ENCODE data around the gene CDH23.

CDH23 gene

GRCh38 chr10:71713135-71714030 lies 316.7 kb downstream of the CDH23 start:
- peak; percentile 22 for DNase-seq

DNA sequence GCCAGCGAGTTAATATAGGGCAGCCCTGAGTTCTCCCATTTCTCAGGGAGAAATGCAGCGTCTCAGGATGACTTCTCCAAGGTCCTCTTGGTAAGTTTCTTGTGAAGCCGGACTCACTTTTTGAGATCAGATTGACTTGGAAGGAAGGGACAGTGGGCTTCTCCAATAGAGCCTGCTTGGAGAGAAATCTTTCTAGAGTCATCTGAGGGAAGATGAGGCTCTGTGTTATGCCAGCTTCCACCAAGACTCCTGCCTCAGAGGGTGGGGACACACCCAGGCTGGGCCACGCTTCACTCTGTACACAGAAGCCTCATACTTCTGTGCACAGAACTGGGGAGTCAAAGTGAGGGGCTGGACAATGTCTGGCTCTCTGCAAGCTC lies 317.3 kb downstream of the CDH23 start:
- no peak for DNase-seq

- no peak for DNase-seq
These were observed 317.9 kb downstream of the CDH23 start for GRCh38 chr10:71714592-71714991.

DNA sequence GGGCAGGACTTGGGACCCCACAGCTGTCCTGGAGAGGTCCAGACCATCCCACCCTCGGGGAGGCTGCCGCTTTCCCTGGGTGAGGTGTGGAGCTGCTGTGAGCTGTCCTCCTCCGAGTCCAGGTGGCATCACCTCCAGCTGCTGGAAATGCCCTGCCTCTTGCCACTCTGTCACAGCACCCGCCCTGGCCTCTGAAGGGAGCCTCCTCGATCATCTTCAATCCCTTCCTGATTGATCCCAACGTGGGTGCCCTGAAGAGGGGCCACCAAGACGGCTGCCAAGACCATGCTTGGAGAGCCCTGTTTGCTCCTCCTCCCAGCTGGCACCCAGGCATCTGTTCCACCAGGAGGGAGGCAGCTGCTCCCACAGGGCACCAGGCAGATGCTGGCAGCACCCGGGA lies 318.3 kb downstream of the CDH23 start:
- no peak for DNase-seq

GRCh38 chr10:71715860-71716259 lies 319.1 kb downstream of the CDH23 start:
- DNase-seq, result no peak

GRCh38 chr10:71716426-71716825 lies 319.7 kb downstream of the CDH23 start:
- DNase-seq, result no peak

DNA sequence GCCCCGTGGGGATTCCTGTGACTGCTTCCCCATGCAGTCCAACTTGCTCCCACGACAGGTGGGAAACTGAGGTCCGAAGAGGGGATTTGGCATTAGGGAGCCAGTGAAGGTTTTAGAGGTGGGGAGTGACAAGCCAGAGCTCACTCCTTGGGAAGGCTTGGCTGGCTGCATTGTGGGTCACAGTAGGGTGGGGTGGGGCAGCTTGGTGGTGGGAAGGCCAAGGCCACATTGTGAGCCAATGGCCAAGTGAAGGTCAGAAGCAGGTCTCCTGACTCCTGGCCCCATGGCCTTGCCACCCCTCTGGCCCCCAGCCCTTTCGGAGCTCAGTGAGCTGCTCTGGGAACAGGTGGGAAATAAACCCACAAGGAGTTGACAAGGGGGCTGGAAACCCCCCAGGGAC lies 320.3 kb downstream of the CDH23 start:
- no peak for DNase-seq

DNA sequence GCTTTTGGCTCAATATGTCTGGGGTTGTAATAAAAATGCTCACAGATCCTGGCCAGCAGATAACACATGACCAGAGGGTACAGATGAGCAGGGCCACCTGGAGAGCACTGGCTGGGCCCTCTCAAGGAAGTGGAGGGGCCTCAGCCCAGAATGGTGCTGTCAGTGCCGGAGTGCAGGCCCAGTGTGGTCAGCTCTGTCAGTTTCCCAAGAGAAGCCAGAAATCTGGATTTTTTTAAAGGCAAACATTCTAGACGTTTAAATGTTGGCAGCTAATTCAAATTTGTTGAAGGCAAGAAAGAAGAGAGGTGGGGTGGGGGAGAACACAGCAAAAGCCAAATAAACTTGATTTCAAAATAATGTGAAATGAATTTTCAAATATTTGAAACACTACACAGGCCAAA lies 320.8 kb downstream of the CDH23 start:
- no peak for DNase-seq

- no peak for DNase-seq
These were observed 321.5 kb downstream of the CDH23 start for GRCh38 chr10:71718165-71718698.

DNA sequence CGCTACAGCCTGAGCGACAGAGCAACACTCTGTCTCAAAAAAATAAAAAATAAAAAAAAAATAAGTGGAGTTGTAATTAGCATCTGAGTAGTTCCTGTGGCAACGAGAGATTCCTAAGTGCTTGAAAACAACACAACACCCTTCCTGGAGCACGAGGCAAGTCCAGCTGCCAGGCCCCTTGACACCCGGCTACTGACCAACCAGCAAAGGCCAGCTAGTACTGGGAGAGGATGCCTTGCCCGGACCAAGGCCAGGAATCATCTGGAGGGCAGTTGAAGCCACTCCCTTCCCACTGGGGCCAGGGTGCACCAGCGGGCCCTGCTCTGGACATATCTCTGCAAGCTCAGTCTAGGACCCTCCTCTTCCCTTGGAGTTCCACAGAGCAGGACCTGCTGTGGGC lies 322.3 kb downstream of the CDH23 start:
- DNase-seq, result no peak

DNA sequence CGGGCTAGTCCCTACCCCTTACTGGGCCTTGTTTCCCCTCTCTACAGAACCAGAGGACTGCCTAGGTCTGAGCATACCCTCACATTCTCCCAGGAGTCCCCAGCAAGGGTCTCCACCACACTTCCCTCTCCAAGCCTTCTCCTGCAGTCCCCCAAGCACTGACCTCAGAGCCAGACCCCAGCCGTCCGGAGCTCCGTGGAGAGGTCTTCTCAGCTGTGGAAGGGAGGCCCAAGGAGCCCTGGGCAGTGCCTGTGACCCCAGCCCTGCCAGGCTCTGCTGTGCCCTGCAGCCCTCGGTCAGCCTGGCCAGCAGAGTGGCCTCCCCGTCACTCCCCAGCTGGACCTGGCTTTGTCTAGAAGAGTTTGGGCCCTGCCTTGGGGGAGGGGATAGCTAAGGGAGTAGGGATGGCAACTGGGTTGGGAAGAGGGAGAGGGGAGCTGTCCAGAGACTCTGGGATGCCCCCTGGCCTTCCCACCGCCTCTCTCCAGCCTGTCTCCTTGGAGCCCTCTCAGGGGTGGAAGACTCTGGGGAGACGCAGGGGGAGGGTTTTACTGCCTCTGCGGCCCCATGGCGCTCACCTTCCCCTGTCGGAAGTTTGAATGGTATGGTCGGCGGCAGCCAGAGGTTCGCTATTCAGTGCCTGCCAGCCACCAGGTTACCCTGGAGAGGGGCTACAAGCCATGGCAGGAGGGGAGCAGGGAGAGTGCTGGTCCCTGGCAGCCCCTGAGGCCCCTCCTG lies 322.9 kb downstream of the CDH23 start, which contains the start of gene C10orf105:
TSS of gene C10orf105 (minus strand) at position 315 of the 738 bp plus-strand sequence. CDS start 3,441 bp downstream, outside the sequence.
- no peak for DNase-seq

GRCh38 chr10:71720288-71720687 lies 323.6 kb downstream of the CDH23 start:
- no peak for DNase-seq

DNA sequence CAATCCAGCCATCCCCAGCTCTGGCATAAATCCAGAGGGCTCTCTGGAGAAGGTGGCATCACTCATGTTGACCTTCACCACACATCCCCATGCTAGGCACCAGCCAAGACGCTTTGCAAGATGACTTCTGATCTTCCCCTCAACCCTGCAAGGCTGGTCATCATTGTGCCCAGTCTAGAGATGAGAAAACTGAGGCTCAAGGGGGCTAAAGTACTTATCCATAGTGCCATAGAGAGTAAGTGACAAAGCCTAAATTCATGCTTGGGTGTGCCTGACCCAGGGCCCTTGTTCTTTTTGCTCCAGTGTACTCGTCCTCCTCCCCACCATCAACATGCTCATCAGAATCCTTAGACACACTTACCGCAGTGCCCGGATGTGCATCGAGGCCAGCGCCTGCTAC lies 324.6 kb downstream of the CDH23 start:
- DNase-seq, result no peak

DNA sequence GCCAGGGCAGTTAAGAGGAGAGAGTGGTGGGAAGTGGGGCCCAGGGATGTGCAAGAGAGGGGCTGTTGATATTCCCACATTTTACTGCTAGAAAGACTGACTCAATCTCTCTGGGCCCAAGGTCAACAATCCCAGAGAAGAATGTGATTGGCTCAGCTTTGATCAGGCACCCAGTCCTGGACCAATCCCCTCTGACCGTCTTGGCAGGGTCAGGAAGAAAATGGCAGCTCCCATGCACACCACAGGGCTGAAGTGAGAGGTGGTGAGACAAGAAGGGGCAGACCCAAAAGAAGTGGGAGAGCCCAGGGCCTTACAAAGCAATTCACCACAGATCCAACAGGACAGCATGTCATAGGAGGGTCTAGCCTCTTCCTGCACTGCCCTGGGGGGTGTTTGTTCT lies 326.1 kb downstream of the CDH23 start:
- no peak for DNase-seq

- DNase-seq, result no peak
These were observed 326.6 kb downstream of the CDH23 start for GRCh38 chr10:71723311-71723710.

DNA sequence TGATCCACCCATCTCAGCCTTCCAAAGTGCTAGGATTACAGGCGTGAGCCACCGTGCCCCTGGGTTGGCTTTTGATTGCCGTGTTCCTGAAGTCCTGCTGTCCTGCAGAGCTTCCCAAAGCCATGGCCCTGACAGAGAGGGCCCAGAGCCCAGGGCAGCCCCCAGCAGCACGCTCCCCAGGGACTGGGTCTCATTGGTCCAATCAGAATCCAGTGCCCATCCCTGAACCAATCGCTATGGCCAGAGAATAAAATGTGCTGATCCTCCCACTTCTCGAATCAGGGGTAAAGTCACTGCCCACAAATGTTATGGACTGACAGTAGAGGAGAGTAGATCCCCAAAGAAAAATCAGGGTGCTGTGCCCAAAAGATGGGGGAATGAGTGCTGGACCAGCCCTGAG lies 327.8 kb downstream of the CDH23 start:
- DNase-seq, result no peak

- DNase-seq, result no peak
These were observed 328.5 kb downstream of the CDH23 start for GRCh38 chr10:71725249-71725648.

DNA sequence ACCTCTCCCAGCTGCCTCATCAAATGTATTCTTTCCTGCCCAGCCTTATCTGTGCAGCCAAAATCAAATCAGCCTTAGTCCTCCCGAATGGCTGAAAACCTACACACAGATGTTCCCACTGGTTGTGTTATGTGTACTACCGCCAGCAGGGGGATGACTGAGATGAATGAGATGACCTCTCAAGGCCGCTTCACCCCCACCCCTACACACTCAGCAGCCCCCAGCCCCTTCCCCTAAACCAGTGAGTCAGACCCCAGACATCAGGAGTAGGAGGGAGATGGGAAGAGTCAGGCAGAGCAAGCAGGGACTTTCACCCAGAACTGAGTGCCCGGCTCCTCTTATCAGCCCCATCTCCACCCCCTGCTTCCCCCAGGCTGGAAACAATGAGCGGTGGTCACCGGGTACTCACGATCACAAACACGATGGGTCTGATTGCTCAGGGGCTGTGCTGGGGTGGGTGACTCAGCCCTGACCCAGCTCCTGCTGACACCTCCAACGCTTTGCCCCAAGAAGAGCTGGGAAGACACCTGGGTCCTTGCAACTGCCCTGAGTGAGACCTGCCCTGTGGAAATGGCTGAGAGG lies 329.4 kb downstream of the CDH23 start:
- DNase-seq, result peak; percentile 41

DNA sequence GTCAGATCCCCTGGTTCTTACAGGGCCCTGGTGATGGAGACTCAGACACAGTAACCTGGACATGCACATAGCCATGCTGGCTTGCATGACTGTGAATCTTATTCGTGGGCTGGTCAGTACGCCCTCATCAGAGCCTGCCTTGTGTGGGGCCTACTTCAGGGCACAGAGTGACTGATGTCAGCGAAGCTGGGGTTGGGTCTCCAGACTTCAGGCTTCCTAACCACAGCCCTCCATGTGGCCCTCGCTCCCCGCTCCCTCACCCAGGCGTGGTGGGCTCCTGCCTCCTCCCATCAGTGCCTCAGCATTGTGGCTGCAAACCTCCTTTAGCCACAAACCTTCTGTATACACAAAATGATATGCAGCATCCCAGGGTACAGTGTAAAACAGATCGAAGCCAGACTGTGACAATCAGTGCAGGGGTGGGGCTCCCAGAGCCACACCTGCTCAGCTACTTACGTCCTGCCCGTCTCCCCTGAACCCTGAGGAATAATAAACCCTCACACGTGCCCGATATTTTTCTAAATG lies 329.9 kb downstream of the CDH23 start:
- DNase-seq, result no peak

DNA sequence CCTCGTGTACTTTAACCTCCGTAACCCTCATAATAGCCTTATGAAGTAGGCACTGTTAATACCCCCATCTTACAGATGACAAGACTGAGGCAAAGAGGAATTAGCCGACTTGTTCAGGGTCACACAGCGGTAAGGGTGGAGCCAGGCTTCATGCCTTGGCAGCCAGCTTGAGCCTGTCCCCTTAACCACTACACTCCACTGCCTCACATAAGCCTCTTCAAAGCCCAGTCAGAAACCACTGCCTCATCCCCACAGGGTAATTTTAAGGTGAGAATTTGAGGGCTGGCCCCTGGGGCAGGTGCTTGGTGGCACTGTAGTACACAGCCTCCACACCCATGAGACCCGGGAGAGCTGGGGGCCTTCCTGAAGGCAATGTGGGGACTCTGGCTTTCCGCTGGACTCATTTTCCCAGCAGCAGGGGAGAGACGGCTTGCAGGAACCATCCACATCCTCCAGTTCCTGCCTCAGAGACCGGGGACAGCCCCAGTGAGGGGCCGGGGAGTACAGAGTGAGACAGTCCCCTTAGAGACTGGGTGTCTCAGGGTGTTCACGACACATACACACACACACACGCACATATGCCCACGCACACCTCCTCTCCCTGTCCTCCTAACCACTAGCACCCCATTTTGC lies 330.5 kb downstream of the CDH23 start:
- peak; percentile 63 for DNase-seq

DNA sequence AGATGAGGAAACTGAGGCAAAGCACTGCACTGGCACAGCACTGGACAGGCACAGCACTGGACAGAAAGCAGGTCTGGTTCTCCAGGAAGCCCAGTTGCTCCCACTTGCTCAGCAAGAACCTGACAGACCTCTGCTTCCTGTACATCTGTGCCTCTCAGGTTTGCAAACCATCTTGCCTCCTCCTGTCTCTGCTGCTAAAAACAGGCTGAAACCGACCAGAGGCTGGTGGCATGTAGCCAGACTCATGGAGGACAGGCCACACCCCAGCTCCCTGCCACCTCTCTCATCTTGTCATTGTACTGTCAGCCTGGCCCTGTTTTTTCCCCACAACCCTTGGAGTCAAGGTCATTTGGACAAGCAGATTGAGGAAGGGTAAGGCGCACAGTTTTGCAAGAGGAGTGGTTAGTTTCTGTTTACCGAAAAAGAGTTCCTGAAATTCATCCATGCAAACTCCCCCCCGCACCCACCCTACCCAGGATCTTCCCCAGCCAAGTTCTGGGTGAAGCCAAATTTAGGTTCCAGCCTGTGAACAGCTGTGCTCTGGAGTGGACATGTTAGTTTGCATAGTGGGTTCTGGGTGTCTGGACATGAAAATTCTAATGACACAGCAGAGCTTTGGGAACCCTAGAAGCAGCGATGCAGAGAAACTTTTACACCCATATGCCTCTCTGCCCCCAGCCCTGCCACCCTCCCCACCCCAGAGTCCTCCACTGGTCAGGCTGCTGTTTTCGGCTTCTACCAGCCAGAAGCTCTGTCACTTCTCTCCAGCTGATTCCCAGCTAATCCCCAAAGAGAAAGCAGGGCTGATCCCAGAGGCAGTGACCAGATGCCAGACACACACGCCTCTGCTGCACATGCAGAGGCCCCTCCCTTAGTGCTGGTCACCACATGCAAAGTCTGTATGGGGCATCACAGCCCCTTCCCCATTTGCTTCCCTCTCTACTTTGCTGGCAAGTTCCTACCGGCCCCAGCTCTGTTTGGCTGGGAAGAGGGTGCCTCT lies 331.3 kb downstream of the CDH23 start:
- DNase-seq, result peak; percentile 76

All from activated gamma-delta T cell treated with Interleukin-2 at 50 U/mL for 16 hours (primary cell).